ENCODE data around the gene SLC25A33.

Gene SLC25A33

GRCh38 chr1:9629445-9630201 lies 90.4 kb downstream of the SLC25A33 start:
- H3K27ac ChIP-seq = no peak overlapping the region

GRCh38 chr1:9630331-9631111 lies 91.3 kb downstream of the SLC25A33 start:
- no peak for TF ChIP-seq CTCF (IDR thresholded peaks at IDR 0.05)
- Histone ChIP-seq H3K27ac (no peak overlapping the region), H3K4me3 (no peak overlapping the region)
- no peak for DNase-seq (ENCODE audit: low spot score)

More at GRCh38 chr1:9629445-9630201, 90.4 kb downstream of the SLC25A33 start:
- H3K4me3 ChIP-seq = no peak overlapping the region
- no peak for TF ChIP-seq CTCF (IDR thresholded peaks at IDR 0.05)
- no peak for DNase-seq (ENCODE audit: low spot score)

- Histone ChIP-seq H3K4me3 (no peak overlapping the region), H3K27ac (no peak overlapping the region)
- no peak for TF ChIP-seq CTCF (IDR thresholded peaks at IDR 0.05)
- no peak for DNase-seq (ENCODE audit: low spot score)
Measured at GRCh38 chr1:9631613-9632012, 92.3 kb downstream of the SLC25A33 start.

GRCh38 chr1:9633493-9633892 lies 94.2 kb downstream of the SLC25A33 start:
- Histone ChIP-seq H3K27ac (no peak overlapping the region), H3K4me3 (no peak overlapping the region)
- TF ChIP-seq CTCF (IDR thresholded peaks at IDR 0.05) = no peak
- no peak for DNase-seq (ENCODE audit: low spot score)

GRCh38 chr1:9634582-9634981 lies 95.3 kb downstream of the SLC25A33 start:
- no peak for DNase-seq (ENCODE audit: low spot score)
- no peak overlapping the region for H3K27ac ChIP-seq
- TF ChIP-seq CTCF (IDR thresholded peaks at IDR 0.05) = no peak

More at GRCh38 chr1:9634582-9634981, 95.3 kb downstream of the SLC25A33 start:
- H3K4me3 ChIP-seq = no peak overlapping the region
